ENCODE data around the gene ZBTB38. TPM values are rescaled to one million over a fixed set of nuclear protein-coding genes. Genes with fewer than 3 reads are reported as not detected.

ZBTB38 gene
- total and polyA plus RNA-seq, 8 donors, result 5.7 to 46.8 (median 30.9) TPM

DNA sequence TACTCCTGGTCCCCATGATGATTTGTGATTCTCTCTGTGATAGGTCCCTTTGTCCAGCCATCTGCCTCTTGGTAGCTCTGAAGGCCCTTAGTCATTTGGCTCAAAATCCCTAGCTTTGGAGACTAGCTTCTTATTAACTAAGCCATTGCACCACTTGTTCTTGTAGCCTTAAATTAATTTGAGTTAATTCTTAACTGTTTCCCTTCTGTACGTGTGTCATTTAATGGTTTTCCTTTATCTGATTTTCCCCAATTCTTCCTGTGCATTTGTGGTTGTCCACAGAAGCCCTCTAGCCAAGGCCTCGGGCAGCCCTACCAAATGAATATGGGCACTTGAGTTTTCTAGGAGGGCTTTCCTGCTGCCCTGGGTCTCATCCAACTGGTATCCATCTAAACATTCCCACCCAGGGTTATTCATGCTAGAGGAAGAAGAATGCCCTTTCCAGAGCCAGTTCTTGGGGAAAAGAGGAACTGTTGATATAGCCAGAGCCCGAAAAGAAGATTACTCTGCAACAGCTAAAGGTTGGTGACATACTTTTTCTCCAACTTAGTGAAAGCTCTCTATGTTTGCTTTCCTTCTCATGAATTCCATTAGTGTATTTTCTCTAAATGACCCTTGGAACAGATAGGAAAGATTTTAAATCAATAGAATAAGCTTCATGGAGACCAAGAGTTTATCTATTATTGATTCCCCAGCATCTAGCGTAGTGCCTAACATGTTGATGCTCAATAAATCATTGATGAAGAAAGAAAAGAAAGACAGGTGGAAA, 44.2 kb upstream of the ZBTB38 start:
- peak overlapping the region in 1 of 4 donors; percentile 39 for H3K27ac ChIP-seq
- peak in 3 of 4 donors; percentile 14 to 58 (median 16) for ATAC-seq
- no peaks in the 10 kb centered on the region for H3K9me3 ChIP-seq
- WGBS, 2 donors, result 29% methylated on average over 4 of the region's 4 CpGs
- H3K4me3 ChIP-seq, result no peak overlapping the region
- no peaks in the 10 kb centered on the region for H3K36me3 ChIP-seq
- H3K4me1 ChIP-seq, result peaks cover 30 to 36% (median 33%) of the 10 kb centered on the region in 3 donors
- DNase-seq, result no peak
- intact Hi-C loops (cut with DNase I), result no loop called here
- no peaks in the 10 kb centered on the region for H3K27me3 ChIP-seq
- TF ChIP-seq, protein P1, sequence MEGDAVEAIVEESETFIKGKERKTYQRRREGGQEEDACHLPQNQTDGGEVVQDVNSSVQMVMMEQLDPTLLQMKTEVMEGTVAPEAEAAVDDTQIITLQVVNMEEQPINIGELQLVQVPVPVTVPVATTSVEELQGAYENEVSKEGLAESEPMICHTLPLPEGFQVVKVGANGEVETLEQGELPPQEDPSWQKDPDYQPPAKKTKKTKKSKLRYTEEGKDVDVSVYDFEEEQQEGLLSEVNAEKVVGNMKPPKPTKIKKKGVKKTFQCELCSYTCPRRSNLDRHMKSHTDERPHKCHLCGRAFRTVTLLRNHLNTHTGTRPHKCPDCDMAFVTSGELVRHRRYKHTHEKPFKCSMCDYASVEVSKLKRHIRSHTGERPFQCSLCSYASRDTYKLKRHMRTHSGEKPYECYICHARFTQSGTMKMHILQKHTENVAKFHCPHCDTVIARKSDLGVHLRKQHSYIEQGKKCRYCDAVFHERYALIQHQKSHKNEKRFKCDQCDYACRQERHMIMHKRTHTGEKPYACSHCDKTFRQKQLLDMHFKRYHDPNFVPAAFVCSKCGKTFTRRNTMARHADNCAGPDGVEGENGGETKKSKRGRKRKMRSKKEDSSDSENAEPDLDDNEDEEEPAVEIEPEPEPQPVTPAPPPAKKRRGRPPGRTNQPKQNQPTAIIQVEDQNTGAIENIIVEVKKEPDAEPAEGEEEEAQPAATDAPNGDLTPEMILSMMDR (IDR thresholded peaks at IDR 0.05), result no peak
- no peak for FAIRE-seq

GRCh38 chr3:141326123-141326522, 42.2 kb upstream of the ZBTB38 start:
- DNase-seq (no peak), ATAC-seq (peak; percentile 66 to 85 (median 78)), FAIRE-seq (peak; percentile 70)
- H3K9me3 ChIP-seq, result no peaks in the 10 kb centered on the region
- peak overlapping the region in 2 of 4 donors; percentile 37 to 59 for H3K27ac ChIP-seq
- TF ChIP-seq, protein P1 (IDR thresholded peaks at IDR 0.05), result no peak
- H3K27me3 ChIP-seq, result no peaks in the 10 kb centered on the region
- intact Hi-C loops (cut with DNase I), result no loop called here
- H3K4me1 ChIP-seq, result peaks cover 30 to 36% (median 33%) of the 10 kb centered on the region in 3 donors
- no peak overlapping the region for H3K4me3 ChIP-seq
- H3K36me3 ChIP-seq, result no peaks in the 10 kb centered on the region

DNA sequence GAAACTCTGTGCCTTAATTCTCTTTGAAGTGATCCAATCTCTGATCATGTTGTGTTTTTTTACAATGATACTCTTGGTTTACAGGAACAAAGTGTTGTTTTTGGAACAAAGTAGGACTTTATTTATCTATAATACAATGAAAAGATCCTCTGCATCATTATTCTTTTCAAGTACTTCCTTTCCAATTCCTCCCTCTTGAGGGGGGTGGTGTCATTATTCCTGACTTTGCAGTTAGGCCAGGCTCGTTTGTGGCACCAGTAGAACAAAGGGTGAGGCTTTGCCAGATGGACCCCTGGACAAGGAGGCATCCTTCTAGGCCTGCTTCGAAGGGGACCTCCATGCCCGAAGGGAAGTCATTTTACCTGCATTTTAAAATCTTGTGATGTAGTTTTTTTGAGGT, 41.7 kb upstream of the ZBTB38 start:
- ATAC-seq, result peak in 3 of 4 donors; percentile 12 to 38 (median 24)
- Histone ChIP-seq H3K4me1 (peaks cover 30 to 36% (median 33%) of the 10 kb centered on the region in 3 donors), H3K36me3 (no peaks in the 10 kb centered on the region), H3K27ac (peak overlapping the region in 2 of 4 donors; percentile 37 to 59), H3K4me3 (no peak overlapping the region), H3K9me3 (no peaks in the 10 kb centered on the region), H3K27me3 (no peaks in the 10 kb centered on the region)
- intact Hi-C loops (cut with DNase I), result no loop called here
- TF ChIP-seq, protein P1 (IDR thresholded peaks at IDR 0.05), result no peak
- WGBS, 2 donors, result 64 to 72% methylated on average over 3 of the region's 3 CpGs
- FAIRE-seq, result no peak
- DNase-seq, result no peak

- DNase-seq (peak in 1 of 6 donors; percentile 42), FAIRE-seq (no peak), ATAC-seq (peak in 1 of 4 donors; percentile 19)
- H3K9me3 ChIP-seq, result no peaks in the 10 kb centered on the region
- WGBS, 2 donors, result 76 to 78% methylated on average over 7 of the region's 7 CpGs
- no peaks in the 10 kb centered on the region for H3K27me3 ChIP-seq
- TF ChIP-seq, protein P1 (IDR thresholded peaks at IDR 0.05), result no peak
- intact Hi-C loops (cut with DNase I), result no loop called here
- no peaks in the 10 kb centered on the region for H3K36me3 ChIP-seq
- peaks cover 28 to 34% (median 33%) of the 10 kb centered on the region in 3 donors for H3K4me1 ChIP-seq
- no peak overlapping the region for H3K4me3 ChIP-seq
- no peak overlapping the region for H3K27ac ChIP-seq
These were observed 39.8 kb upstream of the ZBTB38 start for GRCh38 chr3:141328286-141329166.
